ENCODE results near the gene SMC5.

Gene SMC5

DNA sequence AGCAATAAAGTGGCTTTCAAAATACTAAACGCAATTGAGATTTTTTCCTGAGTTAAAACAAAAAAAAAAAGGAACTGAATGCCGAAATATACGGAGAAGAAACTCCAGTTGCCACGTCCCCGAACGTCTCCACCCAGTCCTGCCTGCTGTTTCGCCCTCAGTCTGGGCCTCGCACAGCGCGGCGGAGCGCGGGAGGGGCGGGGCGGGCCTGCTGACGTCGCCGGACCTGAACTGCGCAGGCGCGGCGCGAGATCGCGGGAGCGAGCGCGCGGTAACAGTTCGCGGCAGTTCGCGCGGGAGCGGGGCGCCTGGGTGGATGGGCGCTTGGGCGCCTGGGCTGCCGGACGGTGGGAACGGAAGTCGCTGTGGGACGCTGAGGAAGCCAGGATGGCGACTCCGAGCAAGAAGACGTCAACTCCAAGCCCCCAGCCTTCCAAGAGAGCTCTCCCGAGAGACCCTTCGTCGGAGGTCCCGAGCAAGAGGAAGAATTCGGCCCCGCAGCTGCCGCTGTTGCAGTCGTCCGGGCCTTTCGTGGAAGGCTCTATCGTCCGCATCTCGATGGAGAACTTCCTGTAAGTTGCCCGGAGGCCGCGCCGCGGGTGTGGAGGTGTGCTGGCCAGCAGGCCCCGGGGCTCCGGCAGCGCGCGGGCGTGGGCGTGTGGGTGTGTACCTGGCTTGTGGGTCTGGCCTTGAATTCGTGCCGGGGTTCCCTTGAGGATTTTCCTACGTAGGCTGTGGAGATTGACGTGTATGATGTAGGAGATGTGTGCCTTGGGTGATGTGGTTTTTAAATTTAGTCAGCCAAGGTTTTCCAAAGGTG lies at the start of gene SMC5:
Gene SMC5, plus strand, starts transcription at position 287 of the 820 bp plus-strand sequence. Its CDS starts 101 bp downstream, at position 388.
- Histone ChIP-seq H3K4me2 (ENCODE audit: low read depth, low read length, poor library complexity, severe bottlenecking) (peak within 1 kb of the TSS; percentile 96), H3K9me3 (ENCODE audit: insufficient read depth, low read depth, low read length) (no peaks in the 10 kb centered on the region), H3F3A (ENCODE audit: low read depth) (no peaks in the 10 kb centered on the region), H3K36me3 (ENCODE audit: insufficient read depth, low read length) (no peaks in the 10 kb centered on the region), H3K79me2 (ENCODE audit: insufficient read depth, low read length) (peaks cover 65% of the 10 kb centered on the region), H3K4me3 (ENCODE audit: low read length, poor library complexity, severe bottlenecking) (peak within 1 kb of the TSS; percentile 79), H3K4me1 (ENCODE audit: insufficient read depth, low read length, poor library complexity, severe bottlenecking) (peaks cover 85% of the 10 kb centered on the region), H2AFZ (ENCODE audit: low read length) (peak within 1 kb of the TSS; percentile 96), H4K20me1 (ENCODE audit: insufficient read depth, low read length, poor library complexity, severe bottlenecking) (peaks cover 46% of the 10 kb centered on the region), H3K9ac (ENCODE audit: low read depth, low read length, poor library complexity, severe bottlenecking) (peak within 1 kb of the TSS; percentile 90), H3K9me2 (replicated peaks; ENCODE audit: low read depth, low read length) (no peaks in the 10 kb centered on the region), H3K27me3 (ENCODE audit: insufficient read depth, low read length, poor library complexity, severe bottlenecking) (no peaks in the 10 kb centered on the region)
- TF ChIP-seq, protein P1, sequence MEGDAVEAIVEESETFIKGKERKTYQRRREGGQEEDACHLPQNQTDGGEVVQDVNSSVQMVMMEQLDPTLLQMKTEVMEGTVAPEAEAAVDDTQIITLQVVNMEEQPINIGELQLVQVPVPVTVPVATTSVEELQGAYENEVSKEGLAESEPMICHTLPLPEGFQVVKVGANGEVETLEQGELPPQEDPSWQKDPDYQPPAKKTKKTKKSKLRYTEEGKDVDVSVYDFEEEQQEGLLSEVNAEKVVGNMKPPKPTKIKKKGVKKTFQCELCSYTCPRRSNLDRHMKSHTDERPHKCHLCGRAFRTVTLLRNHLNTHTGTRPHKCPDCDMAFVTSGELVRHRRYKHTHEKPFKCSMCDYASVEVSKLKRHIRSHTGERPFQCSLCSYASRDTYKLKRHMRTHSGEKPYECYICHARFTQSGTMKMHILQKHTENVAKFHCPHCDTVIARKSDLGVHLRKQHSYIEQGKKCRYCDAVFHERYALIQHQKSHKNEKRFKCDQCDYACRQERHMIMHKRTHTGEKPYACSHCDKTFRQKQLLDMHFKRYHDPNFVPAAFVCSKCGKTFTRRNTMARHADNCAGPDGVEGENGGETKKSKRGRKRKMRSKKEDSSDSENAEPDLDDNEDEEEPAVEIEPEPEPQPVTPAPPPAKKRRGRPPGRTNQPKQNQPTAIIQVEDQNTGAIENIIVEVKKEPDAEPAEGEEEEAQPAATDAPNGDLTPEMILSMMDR (conservative IDR thresholded peaks at IDR 0.05; ENCODE audit: low read length): no peak
- TF ChIP-seq EZH2phosphoT487 (IDR thresholded peaks at IDR 0.05; ENCODE audit: borderline replicate concordance): no peak

DNA sequence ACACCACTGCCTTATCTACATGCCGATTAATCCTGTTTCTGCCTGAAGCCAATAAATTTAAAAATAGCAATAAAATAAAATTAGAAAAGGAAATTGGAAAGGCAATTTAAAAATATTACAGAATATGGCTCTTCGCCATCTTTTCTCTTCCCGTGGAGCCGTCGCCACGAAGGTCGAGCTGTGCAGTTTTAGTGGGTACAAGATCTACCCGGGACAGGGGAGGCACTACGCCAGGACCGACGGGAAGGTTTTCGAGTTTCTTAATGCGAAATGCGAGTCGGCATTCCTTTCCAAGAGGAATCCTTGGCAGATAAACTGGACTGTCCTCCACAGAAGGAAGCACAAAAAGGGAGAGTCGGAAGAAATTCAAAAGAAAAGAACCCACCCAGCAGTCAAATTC lies 41.7 kb upstream of the SMC5 start:
- no peaks in the 10 kb centered on the region for H3K4me1 ChIP-seq (ENCODE audit: insufficient read depth, low read length, poor library complexity, severe bottlenecking)
- no peak overlapping the region for H3K4me2 ChIP-seq (ENCODE audit: low read depth, low read length, poor library complexity, severe bottlenecking)
- TF ChIP-seq EZH2phosphoT487 (IDR thresholded peaks at IDR 0.05; ENCODE audit: borderline replicate concordance): no peak
- TF ChIP-seq, protein P1 (conservative IDR thresholded peaks at IDR 0.05; ENCODE audit: low read length): no peak
- H3K79me2 ChIP-seq (ENCODE audit: insufficient read depth, low read length): no peaks in the 10 kb centered on the region
- H2AFZ ChIP-seq (ENCODE audit: low read length): no peak overlapping the region
- H3K4me3 ChIP-seq (ENCODE audit: low read length, poor library complexity, severe bottlenecking): no peak overlapping the region
- no peaks in the 10 kb centered on the region for H3K9me3 ChIP-seq (ENCODE audit: insufficient read depth, low read depth, low read length)
- H3K27me3 ChIP-seq (ENCODE audit: insufficient read depth, low read length, poor library complexity, severe bottlenecking): no peaks in the 10 kb centered on the region
- no peaks in the 10 kb centered on the region for H3K9me2 ChIP-seq (replicated peaks; ENCODE audit: low read depth, low read length)
- no peaks in the 10 kb centered on the region for H3F3A ChIP-seq (ENCODE audit: low read depth)
- no peaks in the 10 kb centered on the region for H4K20me1 ChIP-seq (ENCODE audit: insufficient read depth, low read length, poor library complexity, severe bottlenecking)
- H3K36me3 ChIP-seq (ENCODE audit: insufficient read depth, low read length): no peaks in the 10 kb centered on the region
- H3K9ac ChIP-seq (ENCODE audit: low read depth, low read length, poor library complexity, severe bottlenecking): no peak overlapping the region

DNA sequence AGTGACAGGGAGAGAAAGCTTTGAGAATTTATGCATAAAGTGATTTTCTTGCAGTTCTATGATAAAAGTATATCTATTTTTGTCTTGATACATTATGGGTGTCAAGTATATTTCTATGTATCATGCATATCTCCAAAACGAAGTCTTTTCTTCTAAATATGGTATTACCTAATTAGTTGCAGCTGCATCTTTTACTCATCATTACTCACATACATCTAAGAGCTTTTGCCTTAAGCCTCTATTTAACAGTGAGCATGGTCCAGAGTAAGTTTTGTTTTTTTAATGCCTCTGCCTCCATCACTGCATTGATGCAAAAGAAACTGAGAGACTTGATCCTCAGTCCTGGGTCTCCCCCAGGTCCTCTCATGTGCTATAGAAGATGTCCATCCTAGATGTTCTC lies 40.0 kb upstream of the SMC5 start:
- H2AFZ ChIP-seq (ENCODE audit: low read length): no peak overlapping the region
- no peaks in the 10 kb centered on the region for H3K79me2 ChIP-seq (ENCODE audit: insufficient read depth, low read length)
- H3K9me2 ChIP-seq (replicated peaks; ENCODE audit: low read depth, low read length): no peaks in the 10 kb centered on the region
- H3K4me2 ChIP-seq (ENCODE audit: low read depth, low read length, poor library complexity, severe bottlenecking): no peak overlapping the region
- H3K36me3 ChIP-seq (ENCODE audit: insufficient read depth, low read length): no peaks in the 10 kb centered on the region
- H3K9me3 ChIP-seq (ENCODE audit: insufficient read depth, low read depth, low read length): no peaks in the 10 kb centered on the region
- no peak overlapping the region for H3K4me3 ChIP-seq (ENCODE audit: low read length, poor library complexity, severe bottlenecking)
- H3K4me1 ChIP-seq (ENCODE audit: insufficient read depth, low read length, poor library complexity, severe bottlenecking): no peaks in the 10 kb centered on the region
- no peak for TF ChIP-seq EZH2phosphoT487 (IDR thresholded peaks at IDR 0.05; ENCODE audit: borderline replicate concordance)
- TF ChIP-seq, protein P1 (conservative IDR thresholded peaks at IDR 0.05; ENCODE audit: low read length): no peak
- no peaks in the 10 kb centered on the region for H3K27me3 ChIP-seq (ENCODE audit: insufficient read depth, low read length, poor library complexity, severe bottlenecking)
- no peak overlapping the region for H3K9ac ChIP-seq (ENCODE audit: low read depth, low read length, poor library complexity, severe bottlenecking)
- H3F3A ChIP-seq (ENCODE audit: low read depth): no peaks in the 10 kb centered on the region
- no peaks in the 10 kb centered on the region for H4K20me1 ChIP-seq (ENCODE audit: insufficient read depth, low read length, poor library complexity, severe bottlenecking)

Measured in Loucy (cell line).